Measurements from ENCODE around the gene LRFN3.
"Not testable (repeated sequence)": the region's sequence is repeated elsewhere in the genome, so short reads cannot be mapped to it uniquely, and the experiment has no call there.

The LRFN3 gene

GRCh38 chr19:35939307-35940077, 3.3 kb downstream of the LRFN3 start:
- no peak for DNase-seq

GRCh38 chr19:35940078-35940775, 4.1 kb downstream of the LRFN3 start:
- DNase-seq: no peak

- no peak for DNase-seq
Observed at GRCh38 chr19:35940839-35941238, 4.7 kb downstream of the LRFN3 start.

GRCh38 chr19:35942235-35942634, 6.1 kb downstream of the LRFN3 start:
- no peak for DNase-seq

GRCh38 chr19:35943321-35944301, 7.4 kb downstream of the LRFN3 start:
- DNase-seq: no peak

GRCh38 chr19:35944556-35944955, 8.4 kb downstream of the LRFN3 start:
- DNase-seq: no peak

GRCh38 chr19:35945121-35945790, 9.1 kb downstream of the LRFN3 start:
- no peak for DNase-seq

GRCh38 chr19:35946203-35946602, 10.0 kb downstream of the LRFN3 start:
- no peak for DNase-seq

- DNase-seq: no peak
Observed at GRCh38 chr19:35949131-35949530, 13.0 kb downstream of the LRFN3 start.

GRCh38 chr19:35955881-35956634, 19.9 kb downstream of the LRFN3 start:
- no peak for DNase-seq

- DNase-seq: not testable (repeated sequence)
Observed at GRCh38 chr19:35957411-35957810, 21.2 kb downstream of the LRFN3 start.

- DNase-seq: no peak
Observed at GRCh38 chr19:35958660-35959039, 22.5 kb downstream of the LRFN3 start.

GRCh38 chr19:35959040-35959967, 23.1 kb downstream of the LRFN3 start:
- no peak for DNase-seq

GRCh38 chr19:35959968-35960320, 23.8 kb downstream of the LRFN3 start:
- no peak for DNase-seq

GRCh38 chr19:35960432-35960972, 24.3 kb downstream of the LRFN3 start:
- no peak for DNase-seq

- peak; percentile 33 for DNase-seq
Observed at GRCh38 chr19:35963514-35963913, 27.3 kb downstream of the LRFN3 start.

GRCh38 chr19:35966771-35967170, 30.6 kb downstream of the LRFN3 start:
- no peak for DNase-seq

- DNase-seq: no peak
Observed at GRCh38 chr19:35973487-35973886, 37.3 kb downstream of the LRFN3 start.

- DNase-seq: peak; percentile 37
Observed at GRCh38 chr19:35975608-35976214, 39.5 kb downstream of the LRFN3 start.

All from RPMI8226 (cell line).